ENCODE measurements around the gene UTS2R.
"Not testable (repeated sequence)": the region's sequence is repeated elsewhere in the genome, so short reads cannot be mapped to it uniquely, and the experiment has no call there.

UTS2R gene

GRCh38 chr17:82378741-82379021 lies 7.1 kb downstream of the UTS2R start:
- no peaks in the 10 kb centered on the region for H3K79me2 ChIP-seq (ENCODE audit: control insufficient read depth, insufficient read depth, low read length, unreplicated experiment)
- no peaks in the 10 kb centered on the region for H3K4me1 ChIP-seq (ENCODE audit: control insufficient read depth, insufficient read depth, low read length, unreplicated experiment)
- H3K36me3 ChIP-seq (ENCODE audit: insufficient read depth, low read length), result no peaks in the 10 kb centered on the region
- no peak overlapping the region for H3K27ac ChIP-seq (ENCODE audit: low read depth, low read length)
- peaks cover 19% of the 10 kb centered on the region for H3K27me3 ChIP-seq (ENCODE audit: insufficient read depth, low read length)
- no peak overlapping the region for H2AFZ ChIP-seq (ENCODE audit: low read length, unreplicated experiment)
- H3K4me3 ChIP-seq (ENCODE audit: low read depth, low read length), result no peak overlapping the region

GRCh38 chr17:82380860-82381702 lies 9.5 kb downstream of the UTS2R start:
- Histone ChIP-seq H3K4me3 (ENCODE audit: low read depth, low read length) (peak overlapping the region; percentile 67), H2AFZ (ENCODE audit: low read length, unreplicated experiment) (peak overlapping the region; percentile 5), H3K4me1 (ENCODE audit: control insufficient read depth, insufficient read depth, low read length, unreplicated experiment) (peaks cover 15% of the 10 kb centered on the region)

GRCh38 chr17:82381703-82382009 lies 10.1 kb downstream of the UTS2R start:
- Histone ChIP-seq H3K4me3 (ENCODE audit: low read depth, low read length) (peak overlapping the region; percentile 67), H3K4me1 (ENCODE audit: control insufficient read depth, insufficient read depth, low read length, unreplicated experiment) (peaks cover 15% of the 10 kb centered on the region)
- not testable (repeated sequence) for H3K36me3 ChIP-seq (ENCODE audit: insufficient read depth, low read length); H3K79me2 ChIP-seq (ENCODE audit: control insufficient read depth, insufficient read depth, low read length, unreplicated experiment); H3K27ac ChIP-seq (ENCODE audit: low read depth, low read length); H2AFZ ChIP-seq (ENCODE audit: low read length, unreplicated experiment); H3K27me3 ChIP-seq (ENCODE audit: insufficient read depth, low read length)

More at GRCh38 chr17:82380860-82381702, 9.5 kb downstream of the UTS2R start:
- H3K79me2 ChIP-seq (ENCODE audit: control insufficient read depth, insufficient read depth, low read length, unreplicated experiment), result no peaks in the 10 kb centered on the region
- no peak overlapping the region for H3K27ac ChIP-seq (ENCODE audit: low read depth, low read length)
- H3K36me3 ChIP-seq (ENCODE audit: insufficient read depth, low read length), result no peaks in the 10 kb centered on the region
- H3K27me3 ChIP-seq (ENCODE audit: insufficient read depth, low read length), result no peaks in the 10 kb centered on the region

GRCh38 chr17:82382220-82382932 lies 10.8 kb downstream of the UTS2R start:
- peaks cover 15% of the 10 kb centered on the region for H3K4me1 ChIP-seq (ENCODE audit: control insufficient read depth, insufficient read depth, low read length, unreplicated experiment)
- not testable (repeated sequence) for H3K79me2 ChIP-seq (ENCODE audit: control insufficient read depth, insufficient read depth, low read length, unreplicated experiment); H3K27me3 ChIP-seq (ENCODE audit: insufficient read depth, low read length); H3K27ac ChIP-seq (ENCODE audit: low read depth, low read length); H3K4me3 ChIP-seq (ENCODE audit: low read depth, low read length); H2AFZ ChIP-seq (ENCODE audit: low read length, unreplicated experiment); H3K36me3 ChIP-seq (ENCODE audit: insufficient read depth, low read length)

- Histone ChIP-seq H3K36me3 (ENCODE audit: insufficient read depth, low read length) (no peaks in the 10 kb centered on the region), H2AFZ (ENCODE audit: low read length, unreplicated experiment) (no peak overlapping the region), H3K27me3 (ENCODE audit: insufficient read depth, low read length) (peaks cover 3% of the 10 kb centered on the region; the same call in 1 of the 2 replicates), H3K27ac (ENCODE audit: low read depth, low read length) (no peak overlapping the region), H3K79me2 (ENCODE audit: control insufficient read depth, insufficient read depth, low read length, unreplicated experiment) (no peaks in the 10 kb centered on the region), H3K4me3 (ENCODE audit: low read depth, low read length) (no peak overlapping the region), H3K4me1 (ENCODE audit: control insufficient read depth, insufficient read depth, low read length, unreplicated experiment) (peaks cover 15% of the 10 kb centered on the region)
These were observed 11.3 kb downstream of the UTS2R start for GRCh38 chr17:82382933-82383255.

- Histone ChIP-seq H3K27me3 (ENCODE audit: insufficient read depth, low read length) (peaks cover 3% of the 10 kb centered on the region; the same call in 1 of the 2 replicates), H3K27ac (ENCODE audit: low read depth, low read length) (no peak overlapping the region), H3K36me3 (ENCODE audit: insufficient read depth, low read length) (no peaks in the 10 kb centered on the region), H3K79me2 (ENCODE audit: control insufficient read depth, insufficient read depth, low read length, unreplicated experiment) (no peaks in the 10 kb centered on the region), H3K4me1 (ENCODE audit: control insufficient read depth, insufficient read depth, low read length, unreplicated experiment) (peaks cover 15% of the 10 kb centered on the region), H2AFZ (ENCODE audit: low read length, unreplicated experiment) (no peak overlapping the region), H3K4me3 (ENCODE audit: low read depth, low read length) (no peak overlapping the region)
These were observed 11.8 kb downstream of the UTS2R start for GRCh38 chr17:82383411-82383810.

GRCh38 chr17:82384051-82384729 lies 12.6 kb downstream of the UTS2R start:
- Histone ChIP-seq H3K4me3 (ENCODE audit: low read depth, low read length) (no peak overlapping the region), H3K36me3 (ENCODE audit: insufficient read depth, low read length) (no peaks in the 10 kb centered on the region), H3K4me1 (ENCODE audit: control insufficient read depth, insufficient read depth, low read length, unreplicated experiment) (peaks cover 15% of the 10 kb centered on the region), H3K27ac (ENCODE audit: low read depth, low read length) (no peak overlapping the region), H2AFZ (ENCODE audit: low read length, unreplicated experiment) (no peak overlapping the region), H3K27me3 (ENCODE audit: insufficient read depth, low read length) (peaks cover 3% of the 10 kb centered on the region; the same call in 1 of the 2 replicates), H3K79me2 (ENCODE audit: control insufficient read depth, insufficient read depth, low read length, unreplicated experiment) (no peaks in the 10 kb centered on the region)

- Histone ChIP-seq H3K79me2 (ENCODE audit: control insufficient read depth, insufficient read depth, low read length, unreplicated experiment) (no peaks in the 10 kb centered on the region), H3K4me1 (ENCODE audit: control insufficient read depth, insufficient read depth, low read length, unreplicated experiment) (peaks cover 15% of the 10 kb centered on the region), H3K4me3 (ENCODE audit: low read depth, low read length) (no peak overlapping the region), H3K27ac (ENCODE audit: low read depth, low read length) (no peak overlapping the region), H2AFZ (ENCODE audit: low read length, unreplicated experiment) (no peak overlapping the region), H3K36me3 (ENCODE audit: insufficient read depth, low read length) (no peaks in the 10 kb centered on the region), H3K27me3 (ENCODE audit: insufficient read depth, low read length) (peaks cover 3% of the 10 kb centered on the region; the same call in 1 of the 2 replicates)
These were observed 13.3 kb downstream of the UTS2R start for GRCh38 chr17:82384730-82385481.

- H2AFZ ChIP-seq (ENCODE audit: low read length, unreplicated experiment), result no peak overlapping the region
- H3K4me1 ChIP-seq (ENCODE audit: control insufficient read depth, insufficient read depth, low read length, unreplicated experiment), result peaks cover 15% of the 10 kb centered on the region
- no peak overlapping the region for H3K4me3 ChIP-seq (ENCODE audit: low read depth, low read length)
- H3K79me2 ChIP-seq (ENCODE audit: control insufficient read depth, insufficient read depth, low read length, unreplicated experiment), result no peaks in the 10 kb centered on the region
- no peak overlapping the region for H3K27ac ChIP-seq (ENCODE audit: low read depth, low read length)
- no peaks in the 10 kb centered on the region for H3K36me3 ChIP-seq (ENCODE audit: insufficient read depth, low read length)
- peaks cover 3% of the 10 kb centered on the region; the same call in 1 of the 2 replicates for H3K27me3 ChIP-seq (ENCODE audit: insufficient read depth, low read length)
These were observed 14.1 kb downstream of the UTS2R start for GRCh38 chr17:82385559-82386254.

- peaks cover 15% of the 10 kb centered on the region for H3K4me1 ChIP-seq (ENCODE audit: control insufficient read depth, insufficient read depth, low read length, unreplicated experiment)
These were observed 14.8 kb downstream of the UTS2R start for GRCh38 chr17:82386255-82386831.

More at GRCh38 chr17:82386255-82386831, 14.8 kb downstream of the UTS2R start:
- Histone ChIP-seq H3K4me3 (ENCODE audit: low read depth, low read length) (no peak overlapping the region), H3K27ac (ENCODE audit: low read depth, low read length) (no peak overlapping the region), H2AFZ (ENCODE audit: low read length, unreplicated experiment) (no peak overlapping the region), H3K79me2 (ENCODE audit: control insufficient read depth, insufficient read depth, low read length, unreplicated experiment) (no peaks in the 10 kb centered on the region), H3K27me3 (ENCODE audit: insufficient read depth, low read length) (peaks cover 3% of the 10 kb centered on the region; the same call in 1 of the 2 replicates), H3K36me3 (ENCODE audit: insufficient read depth, low read length) (no peaks in the 10 kb centered on the region)
